Body of pancreas (tissue), 4 donors: Measurements from ENCODE around the gene ARMS2. TPM values are rescaled to one million over a fixed set of nuclear protein-coding genes. Genes with fewer than 3 reads are reported as not detected.

Source experiments
- ATAC-seq: fragments of 150-250 bp; one replicate; pipeline ENCODE4 v1.9.1; 2016
- DNase-seq, 4 donors: peaks; one replicate each; pipeline ENCODE4 v3.0.0-alpha.2; 2019
- H3K27ac ChIP-seq, 4 donors: fragments of 200-600 bp; sonication (generic); 1 replicate in 3 of 4; 2 replicates in 1 of 4; pipeline versions ENCODE4 v1.5.1 to v1.6.1; 2016 to 2019; ENCODE audit warnings: mild to moderate bottlenecking in 1 of 4, mixed read lengths in 1 of 4, moderate library complexity in 1 of 4
- H3K27me3 ChIP-seq, 2 donors: fragments of 200-600 bp; sonication (generic); one replicate each; pipeline ENCODE4 v1.6.0; 2016; ENCODE audit warnings: mild to moderate bottlenecking in 1 of 2
- H3K36me3 ChIP-seq, 2 donors: fragments of 200-600 bp; sonication (generic); replicated peaks in 1 of 2; 2 replicates each; pipeline ENCODE4 v1.5.1; 2016; ENCODE audit warnings: low read depth in 2 of 2; ENCODE audit not compliant: insufficient read depth in 1 of 2
- H3K4me1 ChIP-seq: fragments of 200-600 bp; sonication (generic); one replicate; pipeline ENCODE4 v1.6.0; 2016
- H3K4me3 ChIP-seq, 2 donors: fragments of 200-600 bp; sonication (generic); 1 replicate in 1 of 2; 2 replicates in 1 of 2; pipeline ENCODE4 v1.5.1; 2016 to 2019
- H3K9me3 ChIP-seq, 3 donors: fragments of 200-600 bp; sonication (generic); 1 replicate in 2 of 3; 2 replicates in 1 of 3; pipeline ENCODE4 v1.5.1; 2016
- POLR2A ChIP-seq, 3 donors: fragments of 450-650 bp; IDR thresholded peaks; one replicate each; pipeline ENCODE4 v1.6.1; 2016; ENCODE audit warnings: antibody characterized with exemption in 3 of 3, mild to moderate bottlenecking in 2 of 3
- WGBS, 2 donors: methylation state at CpG; one replicate each; pipeline ENCODE4 v1.1.5; 2017; 5-methylcytosine and 5-hydroxymethylcytosine counted together
- intact Hi-C: fragments of 100-400 bp; cut with DNase I; formaldehyde crosslinking; loops from one replicate; pipeline ENCODE4 v1.15.1; 2023
- total RNA-seq, 2 donors: library from RNA; depleted of rRNA; stranded (reverse); fragments of >200 nt; gene quantifications; one replicate each; pipeline ENCODE4 v1.1.0, GENCODE V29; 2016
- TF ChIP-seq, protein P1 (sequence below), 7 experiments: fragments of 450-650 bp in 4 of 7; fragments of 200-600 bp in 3 of 7; sonication (generic) in 3 of 7; IDR thresholded peaks; one replicate each; pipeline ENCODE4 v1.5.1; 2016 to 2019; ENCODE audit warnings: antibody characterized with exemption in 7 of 7

Gene ARMS2
- total RNA-seq, 2 donors from 2014 or later = not detected

DNA sequence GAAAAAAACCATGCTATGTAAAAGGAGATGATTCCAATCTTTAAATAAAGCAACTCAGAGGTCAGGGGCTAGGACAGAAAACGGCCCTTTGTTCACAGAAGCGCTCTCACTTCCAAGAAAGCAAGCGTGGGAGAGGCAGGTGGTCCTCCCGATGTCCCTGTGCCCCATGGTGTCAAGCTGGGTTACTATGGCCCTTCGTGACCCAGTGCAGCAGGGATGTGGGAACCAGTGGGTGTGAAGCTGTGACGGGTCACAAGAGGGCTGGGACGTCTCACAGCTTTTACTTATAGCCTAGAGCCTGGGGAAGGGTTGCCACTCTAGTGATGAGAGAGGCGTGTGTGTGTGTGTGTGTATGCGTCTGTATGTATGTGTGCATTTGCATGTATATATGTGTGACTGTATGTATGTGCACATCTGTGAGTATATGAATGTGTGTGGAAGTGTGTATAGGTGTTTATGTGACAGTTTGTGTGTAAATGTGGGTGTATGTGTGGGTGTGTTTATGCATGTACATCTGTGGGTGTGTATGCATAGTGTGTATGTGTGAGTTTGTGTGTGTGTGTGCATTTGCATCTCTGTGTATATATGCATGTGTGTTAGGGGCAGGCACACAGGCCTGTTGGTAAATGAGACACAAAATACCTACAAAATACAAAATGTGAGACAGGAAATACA lies 32.1 kb downstream of the ARMS2 start:
- intact Hi-C loops = no loop called here
- Histone ChIP-seq H3K9me3 (no peaks in the 10 kb centered on the region), H3K27ac (no peak overlapping the region)

DNA sequence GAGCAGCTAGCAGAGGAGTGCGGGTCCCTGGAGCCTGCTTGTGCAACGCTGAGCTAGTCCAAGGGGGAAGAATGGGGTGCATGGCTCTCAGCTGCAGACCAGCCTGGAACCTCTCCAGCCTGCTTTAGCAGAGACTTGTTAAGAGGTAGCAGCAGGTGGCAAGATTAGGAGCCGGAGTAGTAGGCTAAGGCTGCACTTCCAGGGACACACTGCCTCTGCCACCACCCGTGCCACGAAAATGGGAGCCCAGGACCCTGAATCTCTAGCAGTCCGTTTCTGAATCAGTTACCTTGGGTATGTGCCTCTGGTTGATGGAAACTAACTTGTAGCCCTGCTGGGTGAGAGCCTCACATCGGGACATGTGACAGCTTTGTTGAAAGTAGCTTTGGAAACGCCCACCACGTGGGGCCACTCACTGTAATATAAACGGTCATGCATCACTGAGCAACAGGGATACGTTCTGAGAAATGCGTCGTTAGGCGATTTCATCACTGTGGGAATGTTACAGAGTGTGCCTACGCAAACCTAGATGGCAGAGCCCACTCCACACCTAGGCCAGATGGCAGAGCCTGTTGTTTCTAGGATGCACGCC lies 32.8 kb downstream of the ARMS2 start:
- no peak overlapping the region for H3K27ac ChIP-seq
- H3K36me3 ChIP-seq = no peaks in the 10 kb centered on the region
- no peak overlapping the region for H3K4me3 ChIP-seq
- TF ChIP-seq, protein P1, sequence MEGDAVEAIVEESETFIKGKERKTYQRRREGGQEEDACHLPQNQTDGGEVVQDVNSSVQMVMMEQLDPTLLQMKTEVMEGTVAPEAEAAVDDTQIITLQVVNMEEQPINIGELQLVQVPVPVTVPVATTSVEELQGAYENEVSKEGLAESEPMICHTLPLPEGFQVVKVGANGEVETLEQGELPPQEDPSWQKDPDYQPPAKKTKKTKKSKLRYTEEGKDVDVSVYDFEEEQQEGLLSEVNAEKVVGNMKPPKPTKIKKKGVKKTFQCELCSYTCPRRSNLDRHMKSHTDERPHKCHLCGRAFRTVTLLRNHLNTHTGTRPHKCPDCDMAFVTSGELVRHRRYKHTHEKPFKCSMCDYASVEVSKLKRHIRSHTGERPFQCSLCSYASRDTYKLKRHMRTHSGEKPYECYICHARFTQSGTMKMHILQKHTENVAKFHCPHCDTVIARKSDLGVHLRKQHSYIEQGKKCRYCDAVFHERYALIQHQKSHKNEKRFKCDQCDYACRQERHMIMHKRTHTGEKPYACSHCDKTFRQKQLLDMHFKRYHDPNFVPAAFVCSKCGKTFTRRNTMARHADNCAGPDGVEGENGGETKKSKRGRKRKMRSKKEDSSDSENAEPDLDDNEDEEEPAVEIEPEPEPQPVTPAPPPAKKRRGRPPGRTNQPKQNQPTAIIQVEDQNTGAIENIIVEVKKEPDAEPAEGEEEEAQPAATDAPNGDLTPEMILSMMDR (IDR thresholded peaks at IDR 0.05) = no peak
- no peak for TF ChIP-seq POLR2A (IDR thresholded peaks at IDR 0.05)
- no peaks in the 10 kb centered on the region for H3K9me3 ChIP-seq
- H3K4me1 ChIP-seq = no peaks in the 10 kb centered on the region
- DNase-seq (no peak), ATAC-seq (no peak)
- no peaks in the 10 kb centered on the region for H3K27me3 ChIP-seq
- 78 to 81% methylated on average over 14 to 16 of the region's 16 CpGs for WGBS, 2 donors
- intact Hi-C loops = no loop called here

More for the DNA sequence above, 32.1 kb downstream of the ARMS2 start:
- H3K4me3 ChIP-seq = no peak overlapping the region
- no peaks in the 10 kb centered on the region for H3K36me3 ChIP-seq
- WGBS, 2 donors = 82% methylated on average over 9 of the region's 9 CpGs
- DNase-seq (no peak), ATAC-seq (no peak)
- TF ChIP-seq, protein P1 (IDR thresholded peaks at IDR 0.05) = no peak
- TF ChIP-seq POLR2A (IDR thresholded peaks at IDR 0.05) = no peak
- H3K4me1 ChIP-seq = no peaks in the 10 kb centered on the region
- H3K27me3 ChIP-seq = no peaks in the 10 kb centered on the region

DNA sequence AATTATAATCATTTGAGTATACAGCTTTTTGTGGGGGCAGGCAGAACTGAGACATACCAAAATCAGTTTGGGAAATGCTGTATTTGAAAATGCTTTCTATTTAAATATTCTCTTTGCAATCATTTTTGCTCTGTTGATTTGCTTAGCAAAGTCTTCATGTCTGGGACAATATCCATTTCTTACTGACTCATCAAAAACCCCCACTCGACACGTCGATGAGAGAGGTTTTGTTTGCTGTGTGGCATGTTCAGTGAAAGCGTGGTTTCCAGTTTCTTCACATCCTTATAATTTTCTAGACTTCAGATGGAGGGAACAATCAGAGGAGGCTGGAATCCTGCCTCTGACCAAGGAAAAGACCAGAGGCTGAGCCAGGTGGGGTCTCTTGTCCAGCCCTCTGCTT lies 35.8 kb downstream of the ARMS2 start:
- TF ChIP-seq, protein P1 (IDR thresholded peaks at IDR 0.05) = no peak
- no peak for TF ChIP-seq POLR2A (IDR thresholded peaks at IDR 0.05)
- ATAC-seq (no peak), DNase-seq (no peak)
- Histone ChIP-seq H3K27me3 (no peaks in the 10 kb centered on the region), H3K27ac (no peak overlapping the region), H3K4me3 (no peak overlapping the region), H3K4me1 (no peaks in the 10 kb centered on the region), H3K36me3 (no peaks in the 10 kb centered on the region), H3K9me3 (no peaks in the 10 kb centered on the region)
- intact Hi-C loops = no loop called here
- 70 to 82% methylated on average over 4 of the region's 4 CpGs for WGBS, 2 donors

DNA sequence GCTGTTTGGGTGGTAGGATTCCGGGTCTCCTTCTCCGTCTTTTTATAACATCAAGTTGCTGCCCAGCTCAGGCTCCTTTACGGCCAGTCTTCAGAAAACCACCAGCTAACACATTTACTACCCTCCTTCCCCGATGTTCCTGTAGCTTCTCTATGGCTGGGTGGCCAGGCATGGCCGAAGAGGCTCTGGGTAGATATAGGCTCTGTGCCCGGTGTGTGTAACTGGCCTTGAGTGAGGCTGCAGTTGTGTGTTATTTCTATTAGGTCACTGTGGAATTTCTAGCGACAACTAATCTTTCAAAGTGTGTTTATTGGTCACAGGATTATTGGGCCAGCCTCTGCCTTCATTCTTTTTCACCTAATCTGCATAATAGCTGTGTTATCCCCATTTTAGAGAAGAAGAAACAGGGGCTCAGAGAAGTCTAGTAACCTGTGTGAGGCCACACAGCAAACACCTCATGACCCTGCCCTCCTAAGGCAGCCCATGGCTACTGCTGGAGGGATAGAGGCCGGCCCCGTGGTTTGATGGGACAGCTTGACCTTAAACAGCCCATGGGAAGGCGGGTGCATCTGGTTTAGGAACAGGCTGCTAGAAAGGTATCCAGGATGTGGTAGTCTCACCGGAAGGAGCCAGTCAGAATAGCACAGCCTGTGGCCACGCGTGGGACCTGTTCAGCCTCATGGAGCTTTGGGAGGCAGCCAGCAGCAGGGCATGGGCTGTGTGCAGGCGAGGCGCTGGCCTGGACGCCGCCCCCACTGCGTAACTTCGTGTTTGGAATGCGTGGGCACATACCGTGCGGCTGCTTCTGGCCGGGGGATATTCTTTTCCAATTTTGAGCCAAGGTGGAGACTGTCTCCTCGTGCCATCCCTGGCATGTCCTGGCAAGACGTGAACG lies 36.6 kb downstream of the ARMS2 start:
- DNase-seq (no peak), ATAC-seq (no peak)
- H3K27me3 ChIP-seq = no peaks in the 10 kb centered on the region
- TF ChIP-seq, protein P1 (IDR thresholded peaks at IDR 0.05) = no peak
- no peak for TF ChIP-seq POLR2A (IDR thresholded peaks at IDR 0.05)
- H3K4me1 ChIP-seq = no peaks in the 10 kb centered on the region
- no peaks in the 10 kb centered on the region for H3K9me3 ChIP-seq
- H3K27ac ChIP-seq = no peak overlapping the region
- 84 to 86% methylated on average over 22 to 26 of the region's 26 CpGs for WGBS, 2 donors
- intact Hi-C loops = no loop called here
- H3K4me3 ChIP-seq = no peak overlapping the region
- H3K36me3 ChIP-seq = no peaks in the 10 kb centered on the region
